Measurements from ENCODE around the gene MIB1. TPM values are rescaled to one million over a fixed set of nuclear protein-coding genes. Genes with fewer than 3 reads are reported as not detected.

Gene MIB1
- total and polyA plus RNA-seq, 2 experiments from 2014 or later, result 10.8 to 56.7 TPM

DNA sequence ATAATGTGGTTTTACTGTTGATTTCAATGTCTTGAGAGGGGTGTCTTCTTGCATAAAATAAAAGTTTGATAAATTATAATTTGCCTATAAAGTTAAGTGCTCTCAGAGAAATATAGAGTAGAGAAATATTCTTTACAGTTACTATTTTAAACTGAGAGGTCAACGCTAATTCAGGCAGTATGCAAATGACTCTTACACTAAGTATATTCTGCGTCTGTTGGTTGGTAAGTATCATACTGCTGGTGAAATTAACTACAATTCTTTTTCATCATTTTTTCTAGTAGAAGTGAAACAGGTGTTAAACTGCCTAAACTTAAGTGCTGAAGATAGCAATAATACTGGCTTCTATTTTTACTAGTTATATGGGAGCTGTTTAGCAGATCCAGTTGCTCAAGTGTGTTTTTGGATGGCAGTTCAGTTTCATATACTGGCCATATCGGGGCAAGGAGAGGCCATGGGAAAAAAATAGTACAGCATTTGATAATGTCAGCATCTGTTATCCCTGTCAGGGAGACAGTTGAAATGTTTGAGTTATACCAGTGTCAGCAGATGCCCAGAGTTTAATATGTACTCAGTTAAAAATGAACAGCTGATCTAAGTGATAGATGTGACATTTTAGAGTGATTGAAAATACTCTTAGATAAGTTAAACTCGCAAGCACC is 86.2 kb downstream of the MIB1 start (continued):
- TF ChIP-seq, protein P1, sequence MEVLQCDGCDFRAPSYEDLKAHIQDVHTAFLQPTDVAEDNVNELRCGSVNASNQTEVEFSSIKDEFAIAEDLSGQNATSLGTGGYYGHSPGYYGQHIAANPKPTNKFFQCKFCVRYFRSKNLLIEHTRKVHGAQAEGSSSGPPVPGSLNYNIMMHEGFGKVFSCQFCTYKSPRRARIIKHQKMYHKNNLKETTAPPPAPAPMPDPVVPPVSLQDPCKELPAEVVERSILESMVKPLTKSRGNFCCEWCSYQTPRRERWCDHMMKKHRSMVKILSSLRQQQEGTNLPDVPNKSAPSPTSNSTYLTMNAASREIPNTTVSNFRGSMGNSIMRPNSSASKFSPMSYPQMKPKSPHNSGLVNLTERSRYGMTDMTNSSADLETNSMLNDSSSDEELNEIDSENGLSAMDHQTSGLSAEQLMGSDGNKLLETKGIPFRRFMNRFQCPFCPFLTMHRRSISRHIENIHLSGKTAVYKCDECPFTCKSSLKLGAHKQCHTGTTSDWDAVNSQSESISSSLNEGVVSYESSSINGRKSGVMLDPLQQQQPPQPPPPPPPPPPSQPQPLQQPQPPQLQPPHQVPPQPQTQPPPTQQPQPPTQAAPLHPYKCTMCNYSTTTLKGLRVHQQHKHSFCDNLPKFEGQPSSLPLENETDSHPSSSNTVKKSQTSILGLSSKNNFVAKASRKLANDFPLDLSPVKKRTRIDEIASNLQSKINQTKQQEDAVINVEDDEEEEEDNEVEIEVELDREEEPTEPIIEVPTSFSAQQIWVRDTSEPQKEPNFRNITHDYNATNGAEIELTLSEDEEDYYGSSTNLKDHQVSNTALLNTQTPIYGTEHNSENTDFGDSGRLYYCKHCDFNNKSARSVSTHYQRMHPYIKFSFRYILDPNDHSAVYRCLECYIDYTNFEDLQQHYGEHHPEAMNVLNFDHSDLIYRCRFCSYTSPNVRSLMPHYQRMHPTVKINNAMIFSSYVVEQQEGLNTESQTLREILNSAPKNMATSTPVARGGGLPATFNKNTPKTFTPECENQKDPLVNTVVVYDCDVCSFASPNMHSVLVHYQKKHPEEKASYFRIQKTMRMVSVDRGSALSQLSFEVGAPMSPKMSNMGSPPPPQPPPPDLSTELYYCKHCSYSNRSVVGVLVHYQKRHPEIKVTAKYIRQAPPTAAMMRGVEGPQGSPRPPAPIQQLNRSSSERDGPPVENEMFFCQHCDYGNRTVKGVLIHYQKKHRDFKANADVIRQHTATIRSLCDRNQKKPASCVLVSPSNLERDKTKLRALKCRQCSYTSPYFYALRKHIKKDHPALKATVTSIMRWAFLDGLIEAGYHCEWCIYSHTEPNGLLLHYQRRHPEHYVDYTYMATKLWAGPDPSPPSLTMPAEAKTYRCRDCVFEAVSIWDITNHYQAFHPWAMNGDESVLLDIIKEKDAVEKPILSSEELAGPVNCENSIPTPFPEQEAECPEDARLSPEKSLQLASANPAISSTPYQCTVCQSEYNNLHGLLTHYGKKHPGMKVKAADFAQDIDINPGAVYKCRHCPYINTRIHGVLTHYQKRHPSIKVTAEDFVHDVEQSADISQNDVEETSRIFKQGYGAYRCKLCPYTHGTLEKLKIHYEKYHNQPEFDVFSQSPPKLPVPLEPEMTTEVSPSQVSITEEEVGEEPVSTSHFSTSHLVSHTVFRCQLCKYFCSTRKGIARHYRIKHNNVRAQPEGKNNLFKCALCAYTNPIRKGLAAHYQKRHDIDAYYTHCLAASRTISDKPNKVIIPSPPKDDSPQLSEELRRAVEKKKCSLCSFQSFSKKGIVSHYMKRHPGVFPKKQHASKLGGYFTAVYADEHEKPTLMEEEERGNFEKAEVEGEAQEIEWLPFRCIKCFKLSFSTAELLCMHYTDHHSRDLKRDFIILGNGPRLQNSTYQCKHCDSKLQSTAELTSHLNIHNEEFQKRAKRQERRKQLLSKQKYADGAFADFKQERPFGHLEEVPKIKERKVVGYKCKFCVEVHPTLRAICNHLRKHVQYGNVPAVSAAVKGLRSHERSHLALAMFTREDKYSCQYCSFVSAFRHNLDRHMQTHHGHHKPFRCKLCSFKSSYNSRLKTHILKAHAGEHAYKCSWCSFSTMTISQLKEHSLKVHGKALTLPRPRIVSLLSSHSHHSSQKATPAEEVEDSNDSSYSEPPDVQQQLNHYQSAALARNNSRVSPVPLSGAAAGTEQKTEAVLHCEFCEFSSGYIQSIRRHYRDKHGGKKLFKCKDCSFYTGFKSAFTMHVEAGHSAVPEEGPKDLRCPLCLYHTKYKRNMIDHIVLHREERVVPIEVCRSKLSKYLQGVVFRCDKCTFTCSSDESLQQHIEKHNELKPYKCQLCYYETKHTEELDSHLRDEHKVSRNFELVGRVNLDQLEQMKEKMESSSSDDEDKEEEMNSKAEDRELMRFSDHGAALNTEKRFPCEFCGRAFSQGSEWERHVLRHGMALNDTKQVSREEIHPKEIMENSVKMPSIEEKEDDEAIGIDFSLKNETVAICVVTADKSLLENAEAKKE (CRISPR knock-in tag; IDR thresholded peaks at IDR 0.05), result no peak
- TF ChIP-seq POLR2AphosphoS5 (IDR thresholded peaks at IDR 0.05; ENCODE audit: low read depth), result no peak
- no peak for TF ChIP-seq EZH2phosphoT487 (IDR thresholded peaks at IDR 0.05; ENCODE audit: unreplicated experiment)

DNA sequence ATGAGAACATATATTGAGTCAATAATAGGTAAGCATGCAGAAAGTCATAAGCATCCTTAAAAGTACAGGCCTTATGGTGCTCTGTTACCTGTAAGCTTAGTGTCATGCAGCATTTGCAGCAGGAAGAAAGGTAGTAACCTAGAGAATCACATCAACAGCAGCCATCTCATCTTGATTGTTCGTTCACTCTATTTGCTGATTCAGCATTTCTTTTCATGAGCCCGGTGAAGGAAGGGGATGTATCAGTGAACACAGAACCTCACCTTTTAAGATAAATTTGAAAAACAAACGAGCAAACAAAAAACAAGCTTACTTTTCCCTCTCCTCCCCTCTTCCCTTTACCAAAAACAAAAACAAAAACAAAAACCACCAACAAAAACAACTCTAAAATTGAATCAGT is 89.9 kb downstream of the MIB1 start:
- Histone ChIP-seq H3K4me1 (ENCODE audit: insufficient read depth) (peaks cover 15% of the 10 kb centered on the region), H3F3A (replicated peaks; ENCODE audit: low read depth) (no peaks in the 10 kb centered on the region), H3K9me2 (ENCODE audit: insufficient read depth) (no peaks in the 10 kb centered on the region), H3K36me3 (ENCODE audit: insufficient read depth) (no peaks in the 10 kb centered on the region), H4K20me1 (replicated peaks; ENCODE audit: insufficient read depth) (no peaks in the 10 kb centered on the region), H3K4me2 (no peak overlapping the region), H3K27me3 (ENCODE audit: insufficient read depth) (no peaks in the 10 kb centered on the region), H3K4me3 (no peak overlapping the region), H3K27ac (ENCODE audit: low read depth) (peak overlapping the region; percentile 21; the same call in 1 of the 2 replicates), H2AFZ (no peak overlapping the region), H3K79me2 (replicated peaks; ENCODE audit: insufficient read depth) (no peaks in the 10 kb centered on the region)
- peak; percentile 43 for DNase-seq (ENCODE audit: low spot score)
- Mint-ChIP-seq H3K36me3 (ENCODE audit: low read depth) (no peaks in the 10 kb centered on the region), H3K27ac (peak overlapping the region; percentile 56), H3K4me1 (peaks cover 14% of the 10 kb centered on the region; the same call in 2 of the 3 replicates), H3K9me3 (no peaks in the 10 kb centered on the region), H3K4me3 (no peak overlapping the region), H3K27me3 (ENCODE audit: insufficient read depth, low read depth, poor library complexity) (no peaks in the 10 kb centered on the region)
- TF ChIP-seq POLR2AphosphoS5 (IDR thresholded peaks at IDR 0.05; ENCODE audit: low read depth) (no peak), EZH2phosphoT487 (IDR thresholded peaks at IDR 0.05; ENCODE audit: unreplicated experiment) (no peak)
- ATAC-seq, result peak; percentile 40; the same call in 2 of the 3 replicates

Data from GM23338 (cell line).